ENCODE data around the gene LRTM2.

LRTM2 gene

DNA sequence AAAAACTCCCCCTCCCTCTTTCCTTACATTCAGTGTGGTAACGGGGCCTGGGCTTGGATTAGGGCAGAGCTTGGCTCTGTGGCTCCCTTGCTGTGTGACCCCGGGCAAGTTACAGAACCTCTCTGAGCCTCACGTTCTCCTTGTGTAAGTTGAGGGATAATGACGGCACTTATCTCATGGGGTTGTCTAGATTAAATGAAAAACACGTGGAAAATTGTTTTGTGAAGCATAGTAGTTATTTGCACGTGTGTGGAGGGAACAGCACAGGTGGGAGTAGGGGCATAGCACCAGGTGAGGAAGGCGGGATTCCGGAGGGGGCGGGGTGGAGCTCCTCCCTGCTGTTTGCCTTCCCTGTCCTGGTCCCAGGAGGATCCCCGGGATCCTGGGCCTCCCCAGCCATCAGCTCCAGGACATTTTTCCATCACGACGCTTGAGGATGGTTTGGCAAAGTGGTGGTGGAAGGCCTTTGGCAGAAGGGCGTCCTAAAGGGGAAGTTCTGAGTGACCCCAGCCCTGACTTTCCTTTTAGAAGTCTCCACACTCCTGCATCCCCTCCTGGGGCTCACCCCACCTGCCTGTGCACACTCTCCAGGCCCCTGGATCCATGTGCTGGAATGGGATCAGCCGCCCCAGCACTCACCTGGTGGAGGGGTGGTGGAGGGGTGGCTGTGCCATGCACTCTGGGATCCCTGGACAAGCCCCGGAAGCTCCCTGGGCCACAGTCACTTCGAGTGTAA lies 22.7 kb downstream of the LRTM2 start:
- FAIRE-seq, result no peak
- TF ChIP-seq POLR2A (IDR thresholded peaks at IDR 0.05; ENCODE audit: low read depth, low read length), result no peak
- DNase-seq (ENCODE audit: insufficient read length, low spot score), result no peak

DNA sequence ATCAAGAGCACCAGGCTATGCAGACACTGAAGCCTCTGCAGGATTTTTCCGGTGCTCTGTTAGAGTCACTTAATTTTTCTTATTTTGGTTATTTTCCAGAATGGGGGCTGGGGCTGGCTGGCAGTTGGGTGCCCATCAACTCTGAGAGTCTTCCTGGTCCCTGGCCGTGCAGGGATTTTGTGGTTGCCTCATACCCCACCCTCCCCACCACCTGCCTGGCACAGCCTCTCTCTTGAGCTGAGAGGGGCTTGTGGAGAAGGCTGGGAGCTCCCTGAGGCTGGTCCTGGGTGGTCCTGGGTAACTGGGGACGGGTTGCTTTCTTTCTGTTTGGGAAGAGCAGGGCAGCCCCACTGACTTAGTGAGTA lies 23.3 kb downstream of the LRTM2 start:
- no peak for FAIRE-seq
- DNase-seq (ENCODE audit: insufficient read length, low spot score), result no peak

DNA sequence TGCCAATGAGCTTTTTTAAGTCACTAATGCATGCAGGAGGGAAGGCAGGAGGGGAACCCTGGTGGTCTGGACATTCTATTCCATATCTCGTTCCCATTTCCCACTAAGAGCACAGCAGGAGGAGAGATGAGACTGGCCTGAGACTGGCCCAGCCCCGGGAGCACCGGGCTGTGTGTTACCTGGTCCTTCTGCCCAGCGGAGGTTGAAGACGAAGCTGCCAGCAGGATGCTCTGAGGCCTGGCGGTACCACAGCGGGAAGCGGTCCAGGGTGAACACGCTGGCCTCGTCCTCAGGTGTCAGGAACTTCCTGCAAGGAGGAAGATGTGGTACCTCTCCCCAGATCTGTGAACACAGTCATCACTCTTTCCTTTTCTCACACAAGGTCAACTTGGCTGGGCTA lies 23.9 kb downstream of the LRTM2 start:
- FAIRE-seq (no peak), DNase-seq (ENCODE audit: insufficient read length, low spot score) (no peak)
- no peak for TF ChIP-seq POLR2A (IDR thresholded peaks at IDR 0.05; ENCODE audit: low read depth, low read length)

More for the DNA sequence above, 23.3 kb downstream of the LRTM2 start:
- no peak for TF ChIP-seq POLR2A (IDR thresholded peaks at IDR 0.05; ENCODE audit: low read depth, low read length)

DNA sequence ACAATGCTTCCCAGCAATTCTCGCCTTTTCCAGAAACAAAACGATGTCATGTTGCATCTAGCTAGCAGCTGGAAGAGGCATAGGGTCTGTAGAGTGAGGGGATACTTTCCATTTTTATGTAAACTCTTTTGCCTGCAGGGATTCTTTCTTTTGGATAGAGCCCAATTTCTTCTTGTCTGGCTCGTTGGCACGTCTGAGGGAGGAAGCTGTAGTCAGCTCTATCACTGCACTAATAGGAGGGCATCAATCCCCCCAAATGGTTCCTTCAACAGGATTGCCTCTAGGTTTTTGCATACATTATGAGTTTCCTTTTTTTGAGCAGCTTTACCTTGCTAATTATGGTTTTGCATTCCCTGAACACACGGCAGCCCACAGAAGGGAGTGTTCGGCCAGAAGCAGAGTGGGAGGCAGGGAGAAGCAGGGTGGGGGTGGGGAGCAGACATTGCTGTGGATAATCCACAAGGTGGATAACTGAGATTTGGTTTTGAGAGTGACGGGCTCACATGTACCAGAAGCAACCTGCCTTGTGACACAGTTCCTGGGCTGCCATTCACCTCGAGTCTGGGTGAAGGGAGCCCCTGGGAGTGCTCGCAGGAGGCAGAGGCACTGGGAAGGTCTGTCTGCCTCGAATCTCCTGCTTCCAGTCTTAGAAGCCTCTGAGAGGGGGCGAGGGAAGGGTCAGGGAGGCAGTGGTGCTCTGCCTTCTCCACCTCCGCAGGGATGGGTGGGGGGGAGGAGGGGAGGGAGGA lies 24.5 kb downstream of the LRTM2 start:
- TF ChIP-seq POLR2A (IDR thresholded peaks at IDR 0.05; ENCODE audit: low read depth, low read length), result no peak
- DNase-seq (ENCODE audit: insufficient read length, low spot score) (no peak), FAIRE-seq (no peak)

DNA sequence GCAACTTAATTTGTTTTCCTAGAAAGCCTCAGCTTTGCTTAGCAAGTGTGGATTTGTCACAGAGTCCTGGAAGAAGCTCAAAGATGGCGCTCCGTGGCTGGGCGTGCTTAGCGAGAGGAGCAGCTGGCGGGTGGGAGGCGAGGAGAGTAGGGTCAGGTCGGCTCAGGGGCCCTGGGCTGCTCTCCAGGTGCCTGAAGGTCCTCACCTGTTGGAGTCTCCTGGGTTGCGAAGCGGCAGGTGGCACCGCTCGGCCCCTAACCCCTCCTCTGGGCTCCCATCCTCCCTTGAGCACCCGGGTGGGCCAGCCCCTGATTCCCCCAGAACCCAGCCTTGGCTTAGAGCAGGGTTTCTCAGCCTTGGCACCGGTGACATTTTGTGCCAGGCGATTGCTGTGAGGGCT lies 25.1 kb downstream of the LRTM2 start:
- DNase-seq (ENCODE audit: insufficient read length, low spot score) (no peak), FAIRE-seq (no peak)
- TF ChIP-seq POLR2A (IDR thresholded peaks at IDR 0.05; ENCODE audit: low read depth, low read length), result no peak

DNA sequence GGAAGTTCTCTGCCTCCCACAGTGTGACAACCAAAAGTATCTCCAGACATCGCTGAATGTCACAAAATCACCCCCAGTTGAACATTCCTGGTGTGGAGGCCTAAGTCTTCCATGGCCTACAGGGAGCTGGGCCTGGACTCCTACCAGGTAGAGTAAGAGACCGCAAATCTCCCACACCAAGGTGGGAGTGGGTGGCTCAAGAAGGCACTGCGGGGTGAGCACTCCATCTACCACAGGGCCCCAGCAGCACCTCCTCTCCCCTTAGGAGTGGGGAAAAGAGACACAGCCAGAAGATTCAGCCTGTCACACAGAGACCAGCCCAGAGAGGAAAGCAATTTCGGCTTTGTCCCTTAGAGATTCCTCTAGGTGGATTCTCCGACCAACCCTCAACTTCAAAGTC lies 25.5 kb downstream of the LRTM2 start:
- no peak for FAIRE-seq
- no peak for TF ChIP-seq POLR2A (IDR thresholded peaks at IDR 0.05; ENCODE audit: low read depth, low read length)

DNA sequence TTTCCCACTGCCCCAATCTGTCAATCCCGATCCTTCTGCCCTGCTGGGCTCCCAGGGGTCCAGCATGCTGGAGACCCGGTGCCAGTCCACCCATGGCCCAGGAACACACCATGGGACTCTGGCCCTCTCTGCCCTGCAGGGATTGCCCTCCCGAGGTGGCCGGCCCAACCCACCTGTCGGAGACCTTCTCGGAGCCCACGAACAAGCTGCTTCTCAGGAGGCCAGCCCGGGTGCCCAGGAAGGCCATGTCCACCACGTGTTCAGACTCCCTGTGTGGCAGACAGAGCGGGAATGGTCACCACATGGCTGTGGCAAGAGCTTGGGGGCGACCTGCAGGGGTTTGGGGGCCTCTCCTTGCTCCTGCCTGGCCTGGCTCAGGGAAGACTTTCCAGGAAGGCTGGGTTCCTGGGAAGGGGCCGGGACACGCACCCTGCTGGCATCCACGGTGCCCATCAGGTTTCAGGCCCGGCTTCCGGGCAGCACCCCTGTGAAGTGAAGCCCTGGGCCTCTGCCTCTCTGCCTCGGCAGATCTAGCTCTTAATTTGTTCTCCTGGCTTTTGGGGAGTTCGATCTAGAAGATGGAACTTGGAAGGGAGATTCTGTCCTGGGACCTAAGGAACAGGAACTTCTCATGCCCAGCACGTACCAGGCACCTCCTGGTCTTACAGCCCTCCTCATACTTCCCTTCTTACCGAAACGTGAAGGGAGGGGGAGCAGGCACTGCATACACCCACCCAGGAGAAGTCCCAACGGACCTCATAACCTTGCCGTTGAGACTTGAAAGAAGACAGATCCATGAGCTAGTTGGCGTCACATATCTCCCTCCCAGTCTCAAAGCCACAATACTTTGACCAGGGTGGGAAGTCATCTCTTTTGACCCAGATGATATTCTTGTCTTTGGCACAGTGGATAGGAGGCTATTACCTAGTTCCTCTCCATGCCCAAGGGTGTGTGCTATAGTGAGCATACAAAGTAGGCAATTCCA lies 26.3 kb downstream of the LRTM2 start:
- FAIRE-seq (no peak), DNase-seq (ENCODE audit: insufficient read length, low spot score) (no peak)
- no peak for TF ChIP-seq POLR2A (IDR thresholded peaks at IDR 0.05; ENCODE audit: low read depth, low read length)

More for the DNA sequence above, 25.5 kb downstream of the LRTM2 start:
- no peak for DNase-seq (ENCODE audit: insufficient read length, low spot score)

DNA sequence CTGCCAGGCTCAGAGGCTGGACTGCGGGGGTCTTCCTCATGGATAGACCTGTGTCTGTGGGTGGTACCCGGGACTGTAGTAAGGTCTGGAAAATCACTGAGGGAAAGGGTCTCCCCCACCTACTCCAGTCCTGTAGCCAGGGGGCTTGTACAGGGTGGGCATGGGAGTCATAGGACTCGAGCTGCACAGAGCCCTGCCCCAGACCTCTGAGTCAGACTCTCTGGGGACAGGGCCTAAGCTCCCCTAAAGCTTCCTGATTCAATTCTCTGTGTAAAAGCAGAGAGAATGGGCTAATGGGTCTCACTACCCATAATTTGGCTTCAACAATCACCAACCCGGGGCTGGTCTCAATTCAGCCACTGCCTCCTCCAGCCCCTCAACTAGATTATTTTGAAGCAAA lies 27.0 kb downstream of the LRTM2 start:
- no peak for DNase-seq (ENCODE audit: insufficient read length, low spot score)
- TF ChIP-seq POLR2A (IDR thresholded peaks at IDR 0.05; ENCODE audit: low read depth, low read length), result no peak
- FAIRE-seq, result no peak

DNA sequence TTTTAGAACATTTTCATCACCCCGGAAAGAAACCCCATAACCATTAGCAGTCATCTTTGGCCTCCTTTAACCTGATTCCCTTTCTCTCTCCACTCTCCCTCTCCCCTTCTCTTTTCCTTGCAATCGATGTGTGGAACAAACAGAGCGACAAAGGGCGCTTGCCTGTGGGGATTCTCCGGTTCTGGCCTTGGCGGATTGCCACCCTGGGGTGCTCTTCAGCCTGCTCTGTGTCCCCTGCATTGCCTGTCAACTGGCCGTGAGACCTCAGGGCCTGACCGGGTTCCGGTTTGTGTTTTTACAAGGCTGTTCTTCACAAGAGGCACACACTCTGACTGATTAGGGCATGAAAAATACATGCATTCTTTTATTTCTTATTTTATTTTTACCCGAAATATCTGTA lies 27.8 kb downstream of the LRTM2 start:
- FAIRE-seq, result no peak
- DNase-seq (ENCODE audit: insufficient read length, low spot score), result no peak
- no peak for TF ChIP-seq POLR2A (IDR thresholded peaks at IDR 0.05; ENCODE audit: low read depth, low read length)

DNA sequence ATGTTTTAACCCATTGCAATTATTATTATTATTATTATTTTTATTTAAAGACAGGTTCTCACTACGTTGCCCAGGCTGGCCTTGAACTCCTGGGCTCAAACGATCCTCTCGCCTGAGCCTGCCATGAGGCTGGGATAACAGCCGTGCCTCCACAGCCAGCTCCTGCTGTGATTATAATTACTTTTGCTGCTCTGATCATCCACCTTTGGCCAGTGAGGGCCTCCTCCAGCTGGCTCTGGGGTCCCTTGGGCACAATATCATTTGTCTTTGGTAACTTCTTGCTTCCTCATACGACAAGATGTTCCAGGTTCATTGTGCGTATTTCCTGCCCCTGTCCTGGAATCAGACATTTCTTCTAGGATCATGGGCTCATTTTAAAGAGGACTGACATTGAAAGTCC lies 28.4 kb downstream of the LRTM2 start:
- DNase-seq (ENCODE audit: insufficient read length, low spot score), result no peak
- FAIRE-seq, result no peak
- no peak for TF ChIP-seq POLR2A (IDR thresholded peaks at IDR 0.05; ENCODE audit: low read depth, low read length)

DNA sequence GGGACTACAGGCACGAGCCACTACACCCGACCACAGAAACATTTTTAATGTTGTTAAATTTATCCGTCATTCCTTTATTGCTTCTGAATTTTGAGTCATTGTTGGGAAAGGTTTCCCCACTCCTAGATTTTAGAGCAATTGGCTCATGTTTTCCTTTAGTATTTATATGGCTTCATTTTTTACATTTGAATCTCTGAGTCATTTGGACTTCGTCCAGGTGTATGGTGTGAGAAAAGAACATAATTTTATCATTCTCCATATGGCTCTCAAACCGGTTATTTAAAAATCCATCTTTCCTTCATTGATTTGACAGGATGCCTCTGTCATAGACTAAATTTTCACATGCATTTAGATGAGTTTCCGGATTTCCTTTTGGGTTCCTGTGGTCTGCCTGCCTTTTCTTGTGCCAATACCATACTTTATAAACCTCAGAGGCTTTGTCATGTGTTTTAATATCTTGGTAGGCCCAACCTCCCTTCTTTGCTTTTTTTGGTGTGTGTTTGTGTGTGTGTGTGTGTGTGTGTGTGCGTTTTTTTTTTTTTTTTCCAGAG lies 30.9 kb downstream of the LRTM2 start:
- no peak for TF ChIP-seq POLR2A (IDR thresholded peaks at IDR 0.05; ENCODE audit: low read depth, low read length)
- no peak for DNase-seq (ENCODE audit: insufficient read length, low spot score)
- no peak for FAIRE-seq

DNA sequence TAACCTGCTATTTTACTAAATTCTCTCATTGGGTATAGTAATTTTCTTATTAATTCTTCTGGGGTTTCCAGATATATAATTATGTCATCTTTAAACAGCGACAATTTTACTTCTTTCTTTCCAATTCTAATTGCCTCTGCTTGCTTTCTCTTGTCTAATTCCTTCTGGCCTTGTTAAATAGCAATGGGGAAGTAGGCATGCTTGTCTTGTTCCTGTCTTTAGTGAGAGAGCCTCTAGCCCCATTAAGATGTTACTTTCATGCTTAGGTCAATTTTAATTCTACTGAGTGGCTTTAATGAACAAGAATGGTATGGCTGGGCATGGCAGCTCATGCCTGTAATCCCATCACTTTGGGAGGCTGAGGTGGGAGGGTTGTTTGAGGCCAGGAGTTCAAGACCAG lies 31.7 kb downstream of the LRTM2 start:
- FAIRE-seq (no peak), DNase-seq (ENCODE audit: insufficient read length, low spot score) (no peak)
- no peak for TF ChIP-seq POLR2A (IDR thresholded peaks at IDR 0.05; ENCODE audit: low read depth, low read length)

DNA sequence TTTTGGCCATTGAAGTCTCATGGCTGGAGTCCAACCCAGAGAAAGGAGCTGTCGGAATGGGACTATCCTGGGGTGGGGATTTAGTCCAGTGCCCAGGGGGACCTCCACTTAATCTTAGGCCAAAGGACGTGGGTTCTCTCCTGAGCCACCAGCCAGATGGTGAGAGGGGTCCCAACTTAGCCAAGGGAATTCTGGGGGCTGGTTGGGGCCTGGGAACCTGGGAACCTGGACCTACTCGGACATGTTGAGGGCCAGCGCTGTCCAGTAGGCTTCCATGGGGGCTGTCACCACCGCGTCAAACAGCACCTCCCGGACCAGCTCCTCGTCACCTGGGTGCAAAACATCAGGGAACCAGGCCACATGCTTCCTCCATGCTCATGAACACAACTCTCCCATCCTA lies 33.4 kb downstream of the LRTM2 start:
- FAIRE-seq, result no peak

DNA sequence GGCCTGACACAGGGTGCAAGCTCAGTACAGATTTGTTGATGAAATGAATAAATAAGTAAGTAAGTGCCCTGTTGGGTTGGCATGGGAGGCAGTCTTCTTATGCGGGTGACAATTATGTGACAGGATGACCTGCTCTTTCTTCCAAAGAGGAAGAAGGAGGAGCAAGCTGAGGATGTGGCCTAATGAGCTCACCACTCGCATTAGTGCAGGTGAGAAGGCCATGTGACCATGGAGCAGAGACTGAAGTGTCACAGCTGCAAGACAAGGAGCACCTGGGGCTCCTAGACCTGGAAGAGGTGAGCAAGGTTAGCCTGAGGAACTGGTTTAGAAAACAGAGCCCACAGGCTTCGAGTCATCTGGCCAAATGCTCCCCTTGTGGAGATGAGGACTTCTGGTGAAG lies 34.9 kb downstream of the LRTM2 start:
- no peak for TF ChIP-seq POLR2A (IDR thresholded peaks at IDR 0.05; ENCODE audit: low read depth, low read length)
- DNase-seq (ENCODE audit: insufficient read length, low spot score) (no peak), FAIRE-seq (no peak)

More for the DNA sequence above, 33.4 kb downstream of the LRTM2 start:
- DNase-seq (ENCODE audit: insufficient read length, low spot score), result no peak
- no peak for TF ChIP-seq POLR2A (IDR thresholded peaks at IDR 0.05; ENCODE audit: low read depth, low read length)

Measured in H54 (cell line).